ENCODE measurements around the gene CCDC183. TPM values are rescaled to one million over a fixed set of nuclear protein-coding genes. Genes with fewer than 3 reads are reported as not detected.
"Not testable (repeated sequence)": the region's sequence is repeated elsewhere in the genome, so short reads cannot be mapped to it uniquely, and the experiment has no call there.

The CCDC183 gene
- total RNA-seq, 1 experiment from 2014 or later: not detected

GRCh38 chr9:136843159-136843800 is 47.1 kb downstream of the CCDC183 start:
- not testable (repeated sequence) for H3K79me2 ChIP-seq (ENCODE audit: low read length); H4K20me1 ChIP-seq (ENCODE audit: insufficient read depth, low read depth, low read length); H3K27me3 ChIP-seq (ENCODE audit: low read length); H3K9me2 ChIP-seq (replicated peaks; ENCODE audit: insufficient read depth, low read length); DNase-seq; H2AFZ ChIP-seq (ENCODE audit: low read length); H3K36me3 ChIP-seq (ENCODE audit: insufficient read depth, low read length); H3K9me3 ChIP-seq (ENCODE audit: low read length)
- H3K9ac ChIP-seq (ENCODE audit: low read length): peak overlapping the region; percentile 59
- H3K4me3 ChIP-seq (ENCODE audit: low read length): peak overlapping the region; percentile 47; the same call in 1 of the 2 replicates
- peak overlapping the region; percentile 59 for H3K4me2 ChIP-seq (ENCODE audit: low read depth, low read length, poor library complexity, severe bottlenecking)
- H3K27ac ChIP-seq (ENCODE audit: low read length): peak overlapping the region; percentile 45; the same call in 1 of the 2 replicates
- H3K4me1 ChIP-seq (ENCODE audit: low read length): peaks cover 35% of the 10 kb centered on the region

- H3K36me3 ChIP-seq (ENCODE audit: insufficient read depth, low read length); H4K20me1 ChIP-seq (ENCODE audit: insufficient read depth, low read depth, low read length); H3K9me2 ChIP-seq (replicated peaks; ENCODE audit: insufficient read depth, low read length); H3K27me3 ChIP-seq (ENCODE audit: low read length); H3K79me2 ChIP-seq (ENCODE audit: low read length); H3K9ac ChIP-seq (ENCODE audit: low read length); H2AFZ ChIP-seq (ENCODE audit: low read length); H3K9me3 ChIP-seq (ENCODE audit: low read length); H3K27ac ChIP-seq (ENCODE audit: low read length): not testable (repeated sequence)
- DNase-seq: peak; percentile 80
- Histone ChIP-seq H3K4me2 (ENCODE audit: low read depth, low read length, poor library complexity, severe bottlenecking) (peak overlapping the region; percentile 59), H3K4me3 (ENCODE audit: low read length) (peak overlapping the region; percentile 47; the same call in 1 of the 2 replicates), H3K4me1 (ENCODE audit: low read length) (peaks cover 35% of the 10 kb centered on the region)
Observed at GRCh38 chr9:136843801-136844740, 47.9 kb downstream of the CCDC183 start.

DNA sequence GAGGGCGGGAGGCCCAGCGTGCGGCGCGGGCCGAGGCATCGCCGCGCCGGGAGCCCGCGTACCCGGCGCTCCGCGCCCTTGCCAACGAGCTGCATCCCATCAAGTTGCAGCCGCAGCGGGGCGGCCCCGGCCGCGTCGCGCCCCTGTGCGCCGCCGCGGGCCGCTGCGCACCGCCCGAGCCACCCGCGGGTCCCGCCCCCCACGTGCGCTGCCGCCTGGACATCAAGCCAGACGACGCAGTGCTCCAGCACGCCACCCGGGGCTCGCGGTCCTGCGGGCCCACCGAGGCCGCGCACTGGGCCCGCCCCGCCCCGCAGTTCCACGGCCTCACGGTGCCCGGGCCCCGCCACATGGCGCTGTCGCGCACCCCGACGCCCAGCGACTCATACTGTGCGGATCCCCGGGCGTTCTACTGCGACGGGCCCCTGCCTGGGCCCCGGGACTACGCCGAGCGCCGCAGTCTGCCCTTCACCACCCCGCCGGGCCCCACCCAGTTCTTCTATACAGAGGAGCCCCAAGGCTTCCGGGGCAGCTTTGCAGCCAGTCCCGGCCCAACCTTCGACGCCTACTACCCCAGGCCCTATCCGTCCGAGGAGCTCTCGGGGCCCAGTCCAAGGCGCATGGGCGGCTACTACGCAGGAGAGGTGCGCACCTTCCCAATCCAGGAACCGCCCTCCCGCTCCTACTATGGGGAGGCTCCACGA is 48.8 kb downstream of the CCDC183 start:
- H3K4me2 ChIP-seq (ENCODE audit: low read depth, low read length, poor library complexity, severe bottlenecking): no peak overlapping the region
- no peak overlapping the region for H2AFZ ChIP-seq (ENCODE audit: low read length)
- no peaks in the 10 kb centered on the region for H3K9me3 ChIP-seq (ENCODE audit: low read length)
- H3K4me1 ChIP-seq (ENCODE audit: low read length): peaks cover 38% of the 10 kb centered on the region
- no peaks in the 10 kb centered on the region for H3K9me2 ChIP-seq (replicated peaks; ENCODE audit: insufficient read depth, low read length)
- H3K27ac ChIP-seq (ENCODE audit: low read length): no peak overlapping the region
- DNase-seq: no peak
- peaks cover 3% of the 10 kb centered on the region; the same call in 1 of the 2 replicates for H4K20me1 ChIP-seq (ENCODE audit: insufficient read depth, low read depth, low read length)
- no peaks in the 10 kb centered on the region for H3K27me3 ChIP-seq (ENCODE audit: low read length)
- no peak overlapping the region for H3K4me3 ChIP-seq (ENCODE audit: low read length)
- H3K36me3 ChIP-seq (ENCODE audit: insufficient read depth, low read length): no peaks in the 10 kb centered on the region
- no peaks in the 10 kb centered on the region for H3K79me2 ChIP-seq (ENCODE audit: low read length)
- no peak overlapping the region for H3K9ac ChIP-seq (ENCODE audit: low read length)

DNA sequence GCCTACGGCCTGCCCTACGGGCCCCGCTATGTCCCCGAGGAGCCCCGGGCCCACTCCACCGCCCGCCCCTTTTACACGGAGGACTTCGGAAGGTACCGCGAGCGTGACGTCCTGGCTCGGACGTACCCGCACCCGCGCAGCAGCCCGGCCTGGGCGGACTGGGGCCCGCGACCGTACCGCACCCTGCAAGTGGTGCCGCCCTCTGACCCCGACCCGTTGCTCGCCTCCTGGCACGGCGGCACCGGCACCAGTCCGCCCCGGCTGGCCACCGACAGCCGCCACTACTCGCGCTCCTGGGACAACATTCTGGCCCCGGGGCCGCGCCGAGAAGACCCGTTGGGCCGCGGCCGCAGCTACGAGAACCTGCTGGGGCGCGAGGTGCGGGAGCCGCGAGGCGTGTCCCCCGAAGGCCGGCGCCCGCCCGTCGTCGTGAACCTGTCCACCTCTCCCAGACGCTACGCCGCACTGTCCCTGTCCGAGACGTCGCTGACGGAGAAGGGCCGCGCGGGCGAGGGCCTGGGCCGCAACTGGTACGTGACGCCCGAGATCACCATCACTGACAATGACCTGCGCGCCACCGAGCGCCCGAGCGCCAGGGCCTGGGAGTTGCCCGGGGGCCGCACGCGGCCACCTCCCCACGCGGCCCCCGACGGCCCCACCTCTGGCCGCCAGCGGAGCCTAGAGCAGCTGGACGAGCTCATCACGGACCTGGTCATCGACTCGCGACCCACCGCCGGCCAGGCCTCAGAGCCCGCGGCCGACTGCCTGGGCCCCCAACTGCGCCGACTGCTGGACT is 49.5 kb downstream of the CCDC183 start:
- Histone ChIP-seq H3K27me3 (ENCODE audit: low read length) (no peaks in the 10 kb centered on the region), H3K27ac (ENCODE audit: low read length) (no peak overlapping the region), H3K9me2 (replicated peaks; ENCODE audit: insufficient read depth, low read length) (no peaks in the 10 kb centered on the region), H3K79me2 (ENCODE audit: low read length) (no peaks in the 10 kb centered on the region), H3K9me3 (ENCODE audit: low read length) (no peaks in the 10 kb centered on the region), H2AFZ (ENCODE audit: low read length) (no peak overlapping the region), H3K4me3 (ENCODE audit: low read length) (no peak overlapping the region), H3K9ac (ENCODE audit: low read length) (no peak overlapping the region), H3K36me3 (ENCODE audit: insufficient read depth, low read length) (peaks cover under 1% of the 10 kb centered on the region; the same call in 1 of the 2 replicates), H4K20me1 (ENCODE audit: insufficient read depth, low read depth, low read length) (peaks cover 11% of the 10 kb centered on the region), H3K4me2 (ENCODE audit: low read depth, low read length, poor library complexity, severe bottlenecking) (no peak overlapping the region), H3K4me1 (ENCODE audit: low read length) (peaks cover 42% of the 10 kb centered on the region)
- DNase-seq: no peak

DNA sequence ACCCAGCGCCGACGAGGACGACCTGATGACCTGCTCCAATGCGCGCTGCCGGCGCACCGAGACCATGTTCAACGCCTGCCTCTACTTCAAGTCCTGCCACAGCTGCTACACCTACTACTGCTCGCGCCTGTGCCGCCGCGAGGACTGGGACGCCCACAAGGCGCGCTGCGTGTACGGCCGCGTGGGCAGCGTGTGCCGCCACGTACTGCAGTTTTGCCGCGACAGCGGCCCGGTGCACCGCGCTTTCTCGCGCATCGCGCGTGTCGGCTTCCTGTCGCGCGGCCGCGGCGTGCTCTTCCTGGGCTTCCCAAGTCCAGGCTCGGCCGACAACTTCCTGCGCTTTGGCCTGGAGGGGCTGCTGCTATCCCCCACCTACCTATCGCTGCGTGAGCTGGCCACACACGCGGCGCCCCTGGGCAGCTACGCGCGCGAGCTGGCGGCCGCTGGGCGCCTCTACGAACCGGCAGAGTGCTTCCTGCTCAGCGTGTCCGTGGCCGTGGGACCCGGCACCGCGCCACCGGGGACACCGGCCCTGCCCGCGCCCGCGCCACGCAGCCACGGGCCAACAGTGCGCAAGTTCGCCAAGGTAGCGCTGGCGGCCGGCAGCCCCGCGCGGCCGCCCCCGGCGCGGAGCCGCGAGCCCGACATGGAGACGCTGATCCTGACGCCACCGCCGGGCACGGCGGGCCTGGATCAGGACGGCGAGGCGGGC is 50.4 kb downstream of the CCDC183 start:
- no peak for DNase-seq

GRCh38 chr9:136847088-136847825 is 51.1 kb downstream of the CCDC183 start:
- H2AFZ ChIP-seq (ENCODE audit: low read length): no peak overlapping the region
- H3K4me2 ChIP-seq (ENCODE audit: low read depth, low read length, poor library complexity, severe bottlenecking): peak overlapping the region; percentile 74
- peak; percentile 82 for DNase-seq
- no peaks in the 10 kb centered on the region for H3K9me2 ChIP-seq (replicated peaks; ENCODE audit: insufficient read depth, low read length)
- H3K79me2 ChIP-seq (ENCODE audit: low read length): no peaks in the 10 kb centered on the region
- H3K4me3 ChIP-seq (ENCODE audit: low read length): peak overlapping the region; percentile 79
- peaks cover 27% of the 10 kb centered on the region for H3K4me1 ChIP-seq (ENCODE audit: low read length)
- H3K9me3 ChIP-seq (ENCODE audit: low read length): no peaks in the 10 kb centered on the region
- H3K36me3 ChIP-seq (ENCODE audit: insufficient read depth, low read length): peaks cover 3% of the 10 kb centered on the region; the same call in 1 of the 2 replicates
- H3K9ac ChIP-seq (ENCODE audit: low read length): peak overlapping the region; percentile 73
- no peaks in the 10 kb centered on the region for H3K27me3 ChIP-seq (ENCODE audit: low read length)
- H3K27ac ChIP-seq (ENCODE audit: low read length): peak overlapping the region; percentile 63
- H4K20me1 ChIP-seq (ENCODE audit: insufficient read depth, low read depth, low read length): peaks cover 13% of the 10 kb centered on the region

More for the DNA sequence above, 50.4 kb downstream of the CCDC183 start:
- Histone ChIP-seq H3K36me3 (ENCODE audit: insufficient read depth, low read length) (peaks cover 3% of the 10 kb centered on the region; the same call in 1 of the 2 replicates), H3K27me3 (ENCODE audit: low read length) (no peaks in the 10 kb centered on the region), H3K27ac (ENCODE audit: low read length) (no peak overlapping the region), H3K79me2 (ENCODE audit: low read length) (no peaks in the 10 kb centered on the region), H2AFZ (ENCODE audit: low read length) (no peak overlapping the region), H4K20me1 (ENCODE audit: insufficient read depth, low read depth, low read length) (peaks cover 13% of the 10 kb centered on the region), H3K9ac (ENCODE audit: low read length) (no peak overlapping the region), H3K9me3 (ENCODE audit: low read length) (no peaks in the 10 kb centered on the region), H3K4me1 (ENCODE audit: low read length) (peaks cover 33% of the 10 kb centered on the region), H3K4me3 (ENCODE audit: low read length) (no peak overlapping the region), H3K9me2 (replicated peaks; ENCODE audit: insufficient read depth, low read length) (no peaks in the 10 kb centered on the region), H3K4me2 (ENCODE audit: low read depth, low read length, poor library complexity, severe bottlenecking) (no peak overlapping the region)
